Measurements from ENCODE around the gene NCAN. TPM values are rescaled to one million over a fixed set of nuclear protein-coding genes. Genes with fewer than 3 reads are reported as not detected.
A peak's percentile ranks its signal among the peaks of the same experiment; 100 is the strongest.

The NCAN gene
- total and polyA plus RNA-seq, 9 of the 15 experiments (the other 6 are each of a cell fraction or from before 2014, with no cell fraction given), result 0.04 TPM; not detected in 8

- TF ChIP-seq HOMEZ (CRISPR knock-in tag; IDR thresholded peaks at IDR 0.05) (no peak), SRSF1 (IDR thresholded peaks at IDR 0.05; ENCODE audit: low read depth, low read length) (no peak), TAF15 (IDR thresholded peaks at IDR 0.05; ENCODE audit: low read depth, low read length) (no peak), HDAC1 (IDR thresholded peaks at IDR 0.05) (no peak), STAG1 (CRISPR knock-in tag; IDR thresholded peaks at IDR 0.05; ENCODE audit: borderline replicate concordance) (no peak)
Observed at GRCh38 chr19:19162495-19162894, 49.3 kb upstream of the NCAN start (continued).

- Histone ChIP-seq H3K9ac (ENCODE audit: insufficient read depth in 1 of 2, low read depth in 2 of 2, low read length in 2 of 2) (0 out of 4 replicates have a peak overlapping the region, but pooled peaks of 1 of the 2 experiments have one; percentile 36), H3K4me1 (replicated peaks in 1 of 2; ENCODE audit: control insufficient read depth in 2 of 2, insufficient read depth in 2 of 2, low read length in 2 of 2) (peaks cover 6 to 12% of the 10 kb centered on the region in 2 experiments; a peak in 4 of 5 replicates), H3K4me3 (no peak overlapping the region), H3K36me3 (ENCODE audit: control insufficient read depth, insufficient read depth, low read length) (no peaks in the 10 kb centered on the region), H3K27ac (ENCODE audit: extremely low read depth, low read depth, low read length) (no peak overlapping the region), H3K9me1 (ENCODE audit: control insufficient read depth, insufficient read depth, low read length) (no peaks in the 10 kb centered on the region), H3K4me2 (ENCODE audit: insufficient read depth, low read length) (no peak overlapping the region), H4K20me1 (replicated peaks; ENCODE audit: control insufficient read depth, insufficient read depth, low read length) (peaks cover 8% of the 10 kb centered on the region), H3K79me2 (ENCODE audit: control insufficient read depth, insufficient read depth, low read length) (no peaks in the 10 kb centered on the region), H3K9me3 (replicated peaks; ENCODE audit: control insufficient read depth, insufficient read depth, low read depth, low read length) (no peaks in the 10 kb centered on the region), H2AFZ (ENCODE audit: low read depth, low read length) (no peak overlapping the region), H3K27me3 (ENCODE audit: control insufficient read depth in 2 of 2, insufficient read depth in 2 of 2, low read length in 2 of 2) (no peaks in the 10 kb centered on the region)
- in situ Hi-C loops (cut with MboI), result no loop called here
- DNase-seq (ENCODE audit: extremely low read depth in 1 of 4, low spot score in 3 of 4) (no peak), FAIRE-seq (no peak), ATAC-seq (no peak)
- 86% methylated on average over 1 of the region's 1 CpG for WGBS (ENCODE audit: insufficient coverage, low coverage, missing lambda C conversion rate)
- ChIA-PET CTCF (ENCODE audit: low intra/inter-chr PET ratio) (no interaction called here), POLR2A (no interaction called here)
- no TSS peak for BruUV-seq (replicated peaks)
- intact Hi-C loops (cut with micrococcal nuclease), result no loop called here
- TF ChIP-seq SMARCA5 (IDR thresholded peaks at IDR 0.05) (peak; percentile 67; the same call in 1 of the 2 replicates), LARP7 (IDR thresholded peaks at IDR 0.05) (no peak), ZNF551 (CRISPR knock-in tag; IDR thresholded peaks at IDR 0.05) (no peak), REST (IDR thresholded peaks at IDR 0.05; ENCODE audit: borderline replicate concordance) (no peak), REST (CRISPR knock-in tag; IDR thresholded peaks at IDR 0.05; ENCODE audit: low read depth) (no peak), BCOR (IDR thresholded peaks at IDR 0.05) (peak; percentile 79), RBM25 (IDR thresholded peaks at IDR 0.05; ENCODE audit: low read depth, low read length, severe bottlenecking) (peak; percentile 73), SNIP1 (IDR thresholded peaks at IDR 0.05; ENCODE audit: low read depth) (no peak), KDM1A (IDR thresholded peaks at IDR 0.05) (peak; percentile 35 to 38; a peak in 1 of 4 replicates), NFE2L1 (tag; IDR thresholded peaks at IDR 0.05; ENCODE audit: borderline replicate concordance, low read depth) (no peak)
Observed at GRCh38 chr19:19165396-19165795, 46.4 kb upstream of the NCAN start.

Data from K562 (cell line).